ENCODE measurements around the gene URB1. TPM values are rescaled to one million over a fixed set of nuclear protein-coding genes. Genes with fewer than 3 reads are reported as not detected.

The URB1 gene
- total RNA-seq, 4 donors from 2014 or later, result 23.3 to 37.4 (median 24.9) TPM

DNA sequence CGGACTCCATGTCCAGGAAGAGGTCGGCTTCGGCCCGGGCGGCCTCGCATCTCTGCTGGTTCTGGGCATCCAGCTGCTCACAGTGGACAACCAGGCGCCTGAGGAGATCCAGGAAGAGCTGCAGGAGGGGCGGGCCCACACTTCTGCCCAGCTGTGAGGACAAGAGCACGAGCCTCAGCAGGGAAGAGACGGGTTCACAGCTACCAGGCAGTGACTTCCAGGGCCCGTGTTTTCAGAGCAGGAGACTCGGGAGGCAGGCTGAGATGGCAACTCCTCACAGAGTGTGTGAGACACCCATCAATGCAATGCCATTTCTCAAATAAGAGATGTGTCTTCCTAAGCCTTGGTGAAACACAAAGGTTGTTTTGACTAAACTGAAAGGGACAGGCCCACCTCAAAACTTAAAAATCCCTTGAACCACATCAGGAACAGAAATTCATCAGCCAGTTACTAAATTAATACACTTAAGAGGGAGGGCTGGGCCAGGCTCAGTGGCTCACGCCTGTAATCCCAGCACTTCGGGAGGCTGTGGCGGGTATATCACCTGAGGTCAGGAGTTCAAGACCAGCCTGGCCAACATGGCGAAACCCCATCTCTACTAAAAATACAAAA, 43.4 kb downstream of the URB1 start:
- intact Hi-C loops (cut with DNase I; ENCODE audit: low total_unique reads), result no loop called here
- WGBS, 2 donors, result 84 to 90% methylated on average over 16 of the region's 16 CpGs
- TF ChIP-seq, protein P1, sequence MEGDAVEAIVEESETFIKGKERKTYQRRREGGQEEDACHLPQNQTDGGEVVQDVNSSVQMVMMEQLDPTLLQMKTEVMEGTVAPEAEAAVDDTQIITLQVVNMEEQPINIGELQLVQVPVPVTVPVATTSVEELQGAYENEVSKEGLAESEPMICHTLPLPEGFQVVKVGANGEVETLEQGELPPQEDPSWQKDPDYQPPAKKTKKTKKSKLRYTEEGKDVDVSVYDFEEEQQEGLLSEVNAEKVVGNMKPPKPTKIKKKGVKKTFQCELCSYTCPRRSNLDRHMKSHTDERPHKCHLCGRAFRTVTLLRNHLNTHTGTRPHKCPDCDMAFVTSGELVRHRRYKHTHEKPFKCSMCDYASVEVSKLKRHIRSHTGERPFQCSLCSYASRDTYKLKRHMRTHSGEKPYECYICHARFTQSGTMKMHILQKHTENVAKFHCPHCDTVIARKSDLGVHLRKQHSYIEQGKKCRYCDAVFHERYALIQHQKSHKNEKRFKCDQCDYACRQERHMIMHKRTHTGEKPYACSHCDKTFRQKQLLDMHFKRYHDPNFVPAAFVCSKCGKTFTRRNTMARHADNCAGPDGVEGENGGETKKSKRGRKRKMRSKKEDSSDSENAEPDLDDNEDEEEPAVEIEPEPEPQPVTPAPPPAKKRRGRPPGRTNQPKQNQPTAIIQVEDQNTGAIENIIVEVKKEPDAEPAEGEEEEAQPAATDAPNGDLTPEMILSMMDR (IDR thresholded peaks at IDR 0.05), result no peak
- TF ChIP-seq POLR2A (IDR thresholded peaks at IDR 0.05), result no peak
- DNase-seq (ENCODE audit: low spot score in 2 of 2), result peak in 1 of 2 donors; percentile 75
- H3K4me3 ChIP-seq (ENCODE audit: low read depth, poor library complexity, severe bottlenecking), result no peak overlapping the region

DNA sequence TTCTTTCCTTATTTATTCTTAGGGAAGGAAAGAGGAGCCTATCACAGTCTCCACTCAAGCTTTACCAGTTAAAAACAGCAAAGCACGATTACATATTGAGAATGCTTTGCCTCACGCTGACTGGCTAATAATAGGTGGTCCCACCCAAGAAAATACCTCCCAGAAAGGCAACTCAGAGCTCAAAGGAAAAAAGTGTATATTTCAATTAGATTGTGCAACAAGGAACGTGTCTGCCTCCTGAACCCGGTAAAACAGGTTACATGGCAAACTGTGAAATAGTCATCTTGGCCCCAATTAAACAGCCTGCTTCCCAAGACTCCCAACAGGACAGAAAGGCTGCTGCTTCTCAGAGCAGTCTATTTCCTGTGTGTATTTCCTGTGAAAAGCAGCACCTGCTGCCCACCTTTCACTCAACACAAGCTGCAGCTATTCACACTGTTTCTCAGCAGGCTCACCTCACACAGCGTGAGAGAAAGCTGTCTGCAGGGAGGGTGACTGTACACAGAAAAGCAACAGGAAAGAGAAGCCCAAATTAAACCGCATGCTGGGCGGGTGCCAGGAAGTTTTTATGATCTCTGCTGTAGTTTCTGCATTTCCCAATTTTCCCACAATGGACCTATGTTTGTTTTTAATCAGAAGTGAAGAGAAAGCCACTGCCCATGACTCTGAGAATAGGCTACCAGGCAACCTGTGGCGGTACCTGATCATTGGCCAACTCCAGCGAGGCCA, 44.0 kb downstream of the URB1 start:
- no peak for TF ChIP-seq POLR2A (IDR thresholded peaks at IDR 0.05)
- TF ChIP-seq, protein P1 (IDR thresholded peaks at IDR 0.05), result no peak
- intact Hi-C loops (cut with DNase I; ENCODE audit: low total_unique reads), result no loop called here
- no peak overlapping the region for H3K4me3 ChIP-seq (ENCODE audit: low read depth, poor library complexity, severe bottlenecking)
- peak in 1 of 2 donors; percentile 83 for DNase-seq (ENCODE audit: low spot score in 2 of 2)
- 60 to 66% methylated on average over 9 of the region's 9 CpGs for WGBS, 2 donors

DNA sequence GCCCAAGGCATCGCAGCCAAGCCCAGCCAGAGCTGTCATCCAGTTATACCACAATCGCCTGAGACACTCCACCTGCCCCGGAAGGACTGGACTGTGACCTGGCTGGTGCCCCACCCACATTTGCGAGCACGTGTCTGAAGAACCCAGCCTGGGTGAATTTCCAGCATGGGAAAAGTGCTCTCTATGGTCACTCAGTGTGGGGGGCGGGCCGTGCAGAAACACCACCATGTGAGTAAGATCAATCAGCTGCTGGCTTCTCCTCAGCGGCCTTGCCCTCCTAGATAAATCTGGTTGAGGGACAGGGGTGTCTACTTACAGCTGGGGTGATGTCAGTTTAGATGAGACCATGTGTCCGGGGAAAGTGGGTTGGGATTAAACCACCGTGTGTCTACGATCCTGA, 44.8 kb downstream of the URB1 start:
- peak in 1 of 2 donors; percentile 84 for DNase-seq (ENCODE audit: low spot score in 2 of 2)
- no peak overlapping the region for H3K4me3 ChIP-seq (ENCODE audit: low read depth, poor library complexity, severe bottlenecking)
- TF ChIP-seq, protein P1 (IDR thresholded peaks at IDR 0.05), result no peak
- TF ChIP-seq POLR2A (IDR thresholded peaks at IDR 0.05), result no peak

DNA sequence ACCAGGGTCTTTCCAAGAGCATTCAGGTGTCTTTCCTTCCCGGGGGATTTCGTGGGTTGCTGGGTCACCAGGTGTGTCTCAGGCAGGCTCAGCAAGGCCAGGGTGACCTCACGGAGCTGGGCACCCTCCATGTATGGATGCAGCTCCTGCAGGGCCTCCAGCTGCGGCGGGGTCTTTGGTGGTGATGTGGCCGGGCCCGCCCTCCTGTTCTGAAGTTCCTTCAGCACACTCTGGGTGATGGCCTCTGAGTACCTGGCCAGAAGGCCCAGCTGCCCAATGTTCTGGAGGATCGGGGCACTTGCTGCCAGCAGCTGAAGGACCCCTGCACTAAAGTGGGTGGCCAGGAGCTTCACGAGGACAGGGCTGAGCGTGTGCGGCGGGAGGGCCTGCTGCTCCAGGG, 45.5 kb downstream of the URB1 start:
- TF ChIP-seq POLR2A (IDR thresholded peaks at IDR 0.05), result no peak
- TF ChIP-seq, protein P1 (IDR thresholded peaks at IDR 0.05), result no peak
- WGBS, 2 donors, result 91 to 94% methylated on average over 8 to 12 of the region's 12 CpGs
- H3K4me3 ChIP-seq (ENCODE audit: low read depth, poor library complexity, severe bottlenecking), result no peak overlapping the region
- DNase-seq (ENCODE audit: low spot score in 2 of 2), result peak in 1 of 2 donors; percentile 84
- intact Hi-C loops (cut with DNase I; ENCODE audit: low total_unique reads), result no loop called here

More for the DNA sequence above, 44.8 kb downstream of the URB1 start:
- intact Hi-C loops (cut with DNase I; ENCODE audit: low total_unique reads), result no loop called here
- WGBS, 2 donors, result 66 to 84% methylated on average over 11 of the region's 11 CpGs

DNA sequence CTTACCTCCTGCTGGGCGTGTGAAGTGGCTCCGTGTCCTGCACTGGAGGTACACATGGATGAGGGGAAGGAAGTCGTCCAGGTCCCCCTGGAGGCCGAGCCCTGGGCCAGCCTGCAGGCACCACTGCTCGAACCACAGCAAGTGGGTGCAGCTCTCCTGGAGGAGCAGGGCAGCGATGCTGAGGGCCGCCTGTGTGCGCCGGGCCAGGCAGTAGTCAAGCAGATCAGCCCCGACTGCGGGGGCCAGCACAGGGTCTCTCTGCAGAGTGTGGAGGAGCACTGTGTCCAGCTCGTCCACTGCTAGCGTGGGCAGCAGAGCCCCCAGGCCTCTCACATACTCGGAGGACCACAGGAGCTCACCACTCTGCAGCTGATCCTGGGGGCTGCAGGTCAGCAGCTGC, 45.9 kb downstream of the URB1 start:
- H3K4me3 ChIP-seq (ENCODE audit: low read depth, poor library complexity, severe bottlenecking), result no peak overlapping the region
- whole genome bisulfite sequencing, 2 donors, result 94 to 99% methylated on average over 8 to 12 of the region's 14 CpGs
- intact Hi-C loops (cut with DNase I; ENCODE audit: low total_unique reads), result no loop called here
- TF ChIP-seq POLR2A (IDR thresholded peaks at IDR 0.05), result no peak
- TF ChIP-seq, protein P1 (IDR thresholded peaks at IDR 0.05), result no peak
- DNase-seq (ENCODE audit: low spot score in 2 of 2), result no peak

Data from lower leg skin (tissue), 4 donors.